ENCODE results near the gene RALY. TPM values are rescaled to one million over a fixed set of nuclear protein-coding genes. Genes with fewer than 3 reads are reported as not detected.

RALY gene
- total RNA-seq, 6 donors from 2014 or later: 116 to 157 (median 147) TPM

DNA sequence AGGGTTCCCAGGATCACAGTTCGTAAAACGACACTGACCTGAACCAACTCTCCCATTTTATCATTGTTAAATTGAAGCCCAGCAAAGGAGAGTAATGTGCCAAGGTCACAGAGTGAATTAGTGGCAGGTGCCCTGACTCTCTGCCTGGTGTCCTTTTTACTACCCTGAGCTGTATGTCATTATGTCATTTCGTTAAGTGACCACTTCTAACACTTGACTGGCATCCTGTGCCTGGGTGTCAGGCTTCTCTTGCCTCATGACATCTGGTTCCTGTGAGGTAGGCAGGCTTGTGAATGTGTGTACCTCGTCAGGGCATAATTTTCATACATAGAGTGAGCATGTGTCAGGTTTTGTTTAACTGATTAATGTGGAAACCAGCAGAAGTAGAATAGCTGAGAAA lies 48.6 kb downstream of the RALY start:
- WGBS, 2 donors: 66 to 78% methylated on average over 4 of the region's 4 CpGs
- ATAC-seq (ENCODE audit: low FRiP score in 2 of 2): no peak
- H3K4me3 ChIP-seq: no peak overlapping the region
- peak in 1 of 2 donors; percentile 39 for DNase-seq
- H3K36me3 ChIP-seq: no peaks in the 10 kb centered on the region
- peaks cover 44 to 77% (median 61%) of the 10 kb centered on the region in 4 donors for H3K4me1 ChIP-seq
- no peak for TF ChIP-seq EP300 (IDR thresholded peaks at IDR 0.05)
- TF ChIP-seq, protein P1, sequence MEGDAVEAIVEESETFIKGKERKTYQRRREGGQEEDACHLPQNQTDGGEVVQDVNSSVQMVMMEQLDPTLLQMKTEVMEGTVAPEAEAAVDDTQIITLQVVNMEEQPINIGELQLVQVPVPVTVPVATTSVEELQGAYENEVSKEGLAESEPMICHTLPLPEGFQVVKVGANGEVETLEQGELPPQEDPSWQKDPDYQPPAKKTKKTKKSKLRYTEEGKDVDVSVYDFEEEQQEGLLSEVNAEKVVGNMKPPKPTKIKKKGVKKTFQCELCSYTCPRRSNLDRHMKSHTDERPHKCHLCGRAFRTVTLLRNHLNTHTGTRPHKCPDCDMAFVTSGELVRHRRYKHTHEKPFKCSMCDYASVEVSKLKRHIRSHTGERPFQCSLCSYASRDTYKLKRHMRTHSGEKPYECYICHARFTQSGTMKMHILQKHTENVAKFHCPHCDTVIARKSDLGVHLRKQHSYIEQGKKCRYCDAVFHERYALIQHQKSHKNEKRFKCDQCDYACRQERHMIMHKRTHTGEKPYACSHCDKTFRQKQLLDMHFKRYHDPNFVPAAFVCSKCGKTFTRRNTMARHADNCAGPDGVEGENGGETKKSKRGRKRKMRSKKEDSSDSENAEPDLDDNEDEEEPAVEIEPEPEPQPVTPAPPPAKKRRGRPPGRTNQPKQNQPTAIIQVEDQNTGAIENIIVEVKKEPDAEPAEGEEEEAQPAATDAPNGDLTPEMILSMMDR (IDR thresholded peaks at IDR 0.05): no peak
- TF ChIP-seq POLR2AphosphoS5 (IDR thresholded peaks at IDR 0.05): no peak
- no peak for TF ChIP-seq POLR2A (IDR thresholded peaks at IDR 0.05)
- no peaks in the 10 kb centered on the region for H3K9me3 ChIP-seq
- H3K27me3 ChIP-seq: no peaks in the 10 kb centered on the region
- H3K27ac ChIP-seq: no peak overlapping the region

- peaks cover 38 to 75% (median 57%) of the 10 kb centered on the region in 4 donors for H3K4me1 ChIP-seq
- no peak for TF ChIP-seq EP300 (IDR thresholded peaks at IDR 0.05)
- TF ChIP-seq POLR2A (IDR thresholded peaks at IDR 0.05): no peak
- TF ChIP-seq, protein P1 (IDR thresholded peaks at IDR 0.05): no peak
- no peak for TF ChIP-seq POLR2AphosphoS5 (IDR thresholded peaks at IDR 0.05)
- no peaks in the 10 kb centered on the region for H3K27me3 ChIP-seq
- no peak for DNase-seq
- peak in 1 of 2 donors; percentile 11 for ATAC-seq (ENCODE audit: low FRiP score in 2 of 2)
- H3K36me3 ChIP-seq: no peaks in the 10 kb centered on the region
- no peaks in the 10 kb centered on the region for H3K9me3 ChIP-seq
- no peak overlapping the region for H3K27ac ChIP-seq
- no peak overlapping the region for H3K4me3 ChIP-seq
Observed at GRCh38 chr20:34043025-34043424, 49.3 kb downstream of the RALY start.

GRCh38 chr20:34045294-34045693 lies 51.6 kb downstream of the RALY start:
- no peak overlapping the region for H3K27ac ChIP-seq
- H3K4me1 ChIP-seq: peaks cover 29 to 74% (median 53%) of the 10 kb centered on the region in 4 donors

GRCh38 chr20:34045930-34046725 lies 52.4 kb downstream of the RALY start:
- Histone ChIP-seq H3K4me3 (no peak overlapping the region), H3K9me3 (no peaks in the 10 kb centered on the region), H3K27ac (no peak overlapping the region), H3K4me1 (peaks cover 20 to 77% (median 50%) of the 10 kb centered on the region in 4 donors), H3K36me3 (no peaks in the 10 kb centered on the region), H3K27me3 (no peaks in the 10 kb centered on the region)
- ATAC-seq (ENCODE audit: low FRiP score in 2 of 2): no peak
- no peak for DNase-seq
- 77% methylated on average over 5 of the region's 5 CpGs for WGBS, 2 donors
- TF ChIP-seq POLR2A (IDR thresholded peaks at IDR 0.05) (no peak), EP300 (IDR thresholded peaks at IDR 0.05) (no peak)
- TF ChIP-seq, protein P1 (IDR thresholded peaks at IDR 0.05): no peak

More at GRCh38 chr20:34045294-34045693, 51.6 kb downstream of the RALY start:
- Histone ChIP-seq H3K4me3 (no peak overlapping the region), H3K36me3 (no peaks in the 10 kb centered on the region), H3K9me3 (no peaks in the 10 kb centered on the region), H3K27me3 (no peaks in the 10 kb centered on the region)
- ATAC-seq (ENCODE audit: low FRiP score in 2 of 2) (peak in 1 of 2 donors; percentile 71), DNase-seq (peak in 1 of 2 donors; percentile 64)
- WGBS, 2 donors: 7 to 13% methylated on average over 2 of the region's 2 CpGs
- TF ChIP-seq, protein P1 (IDR thresholded peaks at IDR 0.05): no peak
- TF ChIP-seq EP300 (IDR thresholded peaks at IDR 0.05) (no peak), POLR2A (IDR thresholded peaks at IDR 0.05) (no peak), POLR2AphosphoS5 (IDR thresholded peaks at IDR 0.05) (no peak)

Data from upper lobe of left lung (tissue), 6 donors.